Activated CD8-positive, alpha-beta memory T cell treated with anti-CD3 and anti-CD28 coated beads for 1 hour (primary cell): Measurements from ENCODE around the gene NF2.
"Not testable (repeated sequence)": the region's sequence is repeated elsewhere in the genome, so short reads cannot be mapped to it uniquely, and the experiment has no call there.

Experiments used
- DNase-seq, 2 donors: peaks; one replicate each; pipeline ENCODE4 v3.0.0-alpha.2; 2020; ENCODE audit warnings: low read depth in 1 of 2; ENCODE audit errors: extremely low read depth in 1 of 2

NF2 gene

GRCh38 chr22:29603358-29604075 lies at the start of gene NF2:
Gene NF2, plus strand, starts transcription at chr22:29603633. Its CDS starts 366 bp downstream, at chr22:29603999.
- peak; percentile 94 to 95 for DNase-seq

- DNase-seq, result no peak
These were observed 48.3 kb upstream of the NF2 start for GRCh38 chr22:29555065-29555644.

DNA sequence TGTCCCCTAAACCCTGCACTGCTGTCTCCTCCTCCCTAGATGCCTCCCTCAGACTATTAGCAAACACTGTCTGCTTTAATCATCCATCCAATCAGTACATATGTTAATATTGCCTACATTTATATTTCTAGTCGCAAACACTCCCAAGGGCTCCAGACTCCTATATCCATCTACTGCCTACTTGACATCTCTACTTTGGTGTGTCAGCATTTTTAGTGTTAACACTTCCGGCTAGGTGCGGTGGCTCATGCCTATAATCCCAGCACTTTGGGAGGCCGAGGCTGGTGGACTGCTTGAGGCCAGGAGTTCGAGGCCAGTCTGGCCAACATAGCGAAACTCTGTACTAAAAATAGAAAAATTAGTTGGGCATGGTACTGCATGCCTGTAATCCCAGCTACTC lies 44.4 kb upstream of the NF2 start:
- no peak for DNase-seq

GRCh38 chr22:29559853-29560252 lies 43.6 kb upstream of the NF2 start:
- DNase-seq, result no peak

- no peak for DNase-seq
These were observed 39.6 kb upstream of the NF2 start for GRCh38 chr22:29563652-29564460.

DNA sequence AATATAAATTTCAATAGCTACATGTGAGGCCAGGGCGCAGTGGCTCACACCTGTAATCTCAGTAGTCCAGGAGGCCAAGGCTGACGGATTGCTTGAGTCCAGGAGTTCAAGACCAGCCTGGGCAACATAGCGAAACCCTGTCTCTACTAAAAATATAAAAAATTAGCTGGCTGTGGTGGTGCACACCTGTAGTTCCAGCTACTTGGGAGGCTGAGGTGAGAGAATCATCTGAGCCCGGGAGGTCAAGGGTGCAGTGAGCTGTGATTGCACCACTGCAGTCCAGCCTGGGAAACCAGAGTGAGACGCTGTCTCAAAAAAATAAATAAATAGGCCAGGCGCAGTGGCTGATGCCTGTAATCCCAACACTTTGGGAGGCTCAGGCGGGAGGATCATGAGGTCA lies 36.9 kb upstream of the NF2 start:
- DNase-seq, result not testable (repeated sequence)

GRCh38 chr22:29567338-29567737 lies 36.1 kb upstream of the NF2 start:
- no peak for DNase-seq

GRCh38 chr22:29569011-29569678 lies 34.3 kb upstream of the NF2 start:
- no peak for DNase-seq

GRCh38 chr22:29570456-29570855 lies 33.0 kb upstream of the NF2 start:
- no peak for DNase-seq

DNA sequence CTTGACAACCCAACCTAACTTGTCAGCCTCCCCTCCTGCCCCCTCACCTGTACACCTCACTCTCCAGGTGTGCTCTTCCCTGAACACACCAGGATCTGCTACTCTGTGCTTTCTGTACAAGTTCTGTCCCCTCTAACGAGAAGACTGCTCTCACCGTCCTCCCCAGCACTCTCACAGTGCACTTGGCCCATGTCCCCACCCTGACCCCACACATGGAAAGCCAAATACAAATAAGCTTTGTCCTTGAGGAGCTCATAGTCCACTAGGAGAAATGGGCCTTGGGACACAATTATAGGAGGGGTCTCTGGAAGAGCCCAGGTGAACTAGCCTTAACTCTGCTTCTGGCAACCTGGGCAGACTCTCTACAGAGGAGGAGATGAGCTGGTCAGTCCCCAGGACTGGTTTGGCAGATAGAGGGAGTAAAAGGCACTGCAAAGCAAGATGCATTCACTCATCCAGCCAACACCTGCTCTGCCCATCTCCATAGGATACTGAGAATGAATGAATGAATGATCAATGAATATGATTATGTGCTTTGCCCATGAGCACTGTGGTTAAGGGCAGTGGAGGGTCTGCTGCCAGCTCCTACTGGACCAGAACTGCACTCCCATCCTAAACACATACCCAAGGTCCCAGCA lies 32.4 kb upstream of the NF2 start:
- no peak for DNase-seq

GRCh38 chr22:29574762-29575450 lies 28.5 kb upstream of the NF2 start:
- no peak for DNase-seq

DNA sequence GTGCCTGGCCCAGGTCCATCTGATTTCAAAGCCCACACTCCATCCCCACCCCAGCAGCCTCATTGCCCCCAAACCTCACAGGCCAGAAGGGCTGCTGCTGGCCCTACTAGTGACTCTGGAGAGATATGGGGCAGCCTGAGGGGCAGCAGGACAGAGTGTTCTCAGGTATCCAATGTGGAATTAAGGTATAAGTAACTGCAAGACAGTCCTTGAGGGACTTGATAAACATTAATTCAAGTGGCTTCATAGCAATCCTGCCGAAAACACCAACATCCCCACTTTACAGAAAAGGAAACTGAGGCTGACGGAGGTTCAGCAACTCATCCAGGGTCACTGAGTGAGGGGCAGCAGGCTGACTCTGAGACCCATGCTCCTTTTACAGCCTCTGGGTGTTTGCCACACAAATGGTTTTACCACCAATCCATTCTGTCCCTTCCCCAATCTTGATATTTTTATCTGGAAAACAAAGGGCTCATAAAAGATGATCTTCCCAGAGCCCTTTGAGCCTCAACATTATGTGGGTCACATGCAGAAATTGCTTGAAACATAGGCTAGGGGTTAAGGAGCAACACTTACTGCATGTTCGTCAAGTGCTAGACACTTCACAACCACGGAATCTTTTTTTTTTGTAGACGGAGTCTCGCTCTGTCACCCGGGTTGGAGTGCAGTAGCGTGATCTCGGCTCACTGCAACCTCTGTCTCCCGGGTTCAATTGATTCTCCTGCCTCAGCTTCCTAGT lies 24.8 kb upstream of the NF2 start:
- DNase-seq, result no peak

- no peak for DNase-seq
These were observed 23.1 kb upstream of the NF2 start for GRCh38 chr22:29580200-29580810.

- no peak for DNase-seq
These were observed 21.6 kb upstream of the NF2 start for GRCh38 chr22:29581799-29582198.

- no peak for DNase-seq
These were observed 18.5 kb upstream of the NF2 start for GRCh38 chr22:29584975-29585374.

GRCh38 chr22:29586193-29586705 lies 17.2 kb upstream of the NF2 start:
- DNase-seq, result not testable (repeated sequence)

- no peak for DNase-seq
These were observed 15.3 kb upstream of the NF2 start for GRCh38 chr22:29587938-29588699.

- DNase-seq, result no peak
These were observed 9.5 kb upstream of the NF2 start for GRCh38 chr22:29593923-29594322.
